Vagina (tissue), 2 donors: Measurements from ENCODE around the gene TRIM66.

Experiments
- POLR2AphosphoS5 ChIP-seq, 2 donors: sonication (generic); formaldehyde crosslinking; IDR thresholded peaks; one replicate each; pipeline ENCODE4 v1.9.0; 2017; ENCODE audit warnings: antibody characterized with exemption in 2 of 2, mild to moderate bottlenecking in 2 of 2, low read depth in 1 of 2; ENCODE audit not compliant: insufficient read depth in 1 of 2
- TF ChIP-seq, protein P1 (sequence below), 3 experiments: fragments of 450-650 bp in 2 of 3; fragments of 200-600 bp in 1 of 3; sonication (generic) in 1 of 3; IDR thresholded peaks; one replicate each; pipeline ENCODE4 v1.5.1; 2017 to 2019; ENCODE audit warnings: antibody characterized with exemption in 3 of 3, mild to moderate bottlenecking in 2 of 3, moderate library complexity in 2 of 3

DNA sequence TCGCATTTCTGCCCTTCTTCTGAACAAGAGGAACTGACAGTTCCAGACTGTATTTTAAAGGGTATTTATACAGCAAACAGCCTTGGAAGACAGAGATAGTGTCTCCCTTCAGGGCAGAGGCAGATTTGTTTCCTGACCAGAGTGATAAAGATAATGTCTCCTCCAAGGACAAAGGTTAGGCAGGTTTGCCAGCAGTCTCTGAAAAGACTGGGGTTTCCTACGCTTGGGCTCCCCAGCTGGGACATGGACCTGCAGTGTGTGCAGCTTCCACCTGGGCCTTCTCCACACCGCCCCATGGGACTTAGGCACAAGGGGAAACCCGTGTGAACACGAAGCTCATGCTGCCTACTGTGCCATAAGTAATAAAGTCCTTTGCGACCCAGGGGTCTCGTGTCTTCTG lies 42.2 kb upstream of the TRIM66 start:
- no peak for TF ChIP-seq POLR2AphosphoS5 (IDR thresholded peaks at IDR 0.05; ENCODE audit: insufficient read depth in 1 of 2, low read depth in 1 of 2)
- TF ChIP-seq, protein P1, sequence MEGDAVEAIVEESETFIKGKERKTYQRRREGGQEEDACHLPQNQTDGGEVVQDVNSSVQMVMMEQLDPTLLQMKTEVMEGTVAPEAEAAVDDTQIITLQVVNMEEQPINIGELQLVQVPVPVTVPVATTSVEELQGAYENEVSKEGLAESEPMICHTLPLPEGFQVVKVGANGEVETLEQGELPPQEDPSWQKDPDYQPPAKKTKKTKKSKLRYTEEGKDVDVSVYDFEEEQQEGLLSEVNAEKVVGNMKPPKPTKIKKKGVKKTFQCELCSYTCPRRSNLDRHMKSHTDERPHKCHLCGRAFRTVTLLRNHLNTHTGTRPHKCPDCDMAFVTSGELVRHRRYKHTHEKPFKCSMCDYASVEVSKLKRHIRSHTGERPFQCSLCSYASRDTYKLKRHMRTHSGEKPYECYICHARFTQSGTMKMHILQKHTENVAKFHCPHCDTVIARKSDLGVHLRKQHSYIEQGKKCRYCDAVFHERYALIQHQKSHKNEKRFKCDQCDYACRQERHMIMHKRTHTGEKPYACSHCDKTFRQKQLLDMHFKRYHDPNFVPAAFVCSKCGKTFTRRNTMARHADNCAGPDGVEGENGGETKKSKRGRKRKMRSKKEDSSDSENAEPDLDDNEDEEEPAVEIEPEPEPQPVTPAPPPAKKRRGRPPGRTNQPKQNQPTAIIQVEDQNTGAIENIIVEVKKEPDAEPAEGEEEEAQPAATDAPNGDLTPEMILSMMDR (IDR thresholded peaks at IDR 0.05): no peak
